Kidney tubule cell (primary cell): ENCODE data around the gene CHRM1.
A peak's percentile ranks its signal among the peaks of the same experiment; 100 is the strongest.
"Not testable (repeated sequence)": the region's sequence is repeated elsewhere in the genome, so short reads cannot be mapped to it uniquely, and the experiment has no call there.

Source experiments
- DNase-seq: peaks from one replicate; pipeline ENCODE4 v3.0.0-alpha.2; 2018; ENCODE audit warnings: low spot score

Gene CHRM1, protein sequence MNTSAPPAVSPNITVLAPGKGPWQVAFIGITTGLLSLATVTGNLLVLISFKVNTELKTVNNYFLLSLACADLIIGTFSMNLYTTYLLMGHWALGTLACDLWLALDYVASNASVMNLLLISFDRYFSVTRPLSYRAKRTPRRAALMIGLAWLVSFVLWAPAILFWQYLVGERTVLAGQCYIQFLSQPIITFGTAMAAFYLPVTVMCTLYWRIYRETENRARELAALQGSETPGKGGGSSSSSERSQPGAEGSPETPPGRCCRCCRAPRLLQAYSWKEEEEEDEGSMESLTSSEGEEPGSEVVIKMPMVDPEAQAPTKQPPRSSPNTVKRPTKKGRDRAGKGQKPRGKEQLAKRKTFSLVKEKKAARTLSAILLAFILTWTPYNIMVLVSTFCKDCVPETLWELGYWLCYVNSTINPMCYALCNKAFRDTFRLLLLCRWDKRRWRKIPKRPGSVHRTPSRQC

DNA sequence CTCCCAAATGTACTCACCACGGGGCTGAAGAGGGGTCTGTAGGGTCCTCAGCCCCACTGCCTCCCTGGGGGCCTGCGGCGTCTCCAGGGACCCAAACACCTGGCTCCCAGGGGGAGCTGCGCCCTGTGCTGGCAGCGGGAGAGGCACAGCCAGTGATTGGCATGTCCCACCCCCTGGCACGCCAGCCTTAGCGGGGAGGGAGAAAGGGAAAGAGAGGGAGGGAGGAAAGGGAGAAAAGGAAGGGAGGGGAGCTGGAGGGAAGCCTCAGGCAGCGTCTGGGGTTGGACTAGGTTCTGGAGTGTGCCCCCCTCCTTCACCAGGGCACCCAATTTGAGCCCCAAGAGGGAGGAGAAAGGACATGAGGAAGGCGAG, at the start of gene CHRM1:
Gene CHRM1, minus strand, starts transcription at position 163 of the 372 bp plus-strand sequence. CDS start 10,263 bp downstream, outside the sequence.
- no peak for DNase-seq

DNA sequence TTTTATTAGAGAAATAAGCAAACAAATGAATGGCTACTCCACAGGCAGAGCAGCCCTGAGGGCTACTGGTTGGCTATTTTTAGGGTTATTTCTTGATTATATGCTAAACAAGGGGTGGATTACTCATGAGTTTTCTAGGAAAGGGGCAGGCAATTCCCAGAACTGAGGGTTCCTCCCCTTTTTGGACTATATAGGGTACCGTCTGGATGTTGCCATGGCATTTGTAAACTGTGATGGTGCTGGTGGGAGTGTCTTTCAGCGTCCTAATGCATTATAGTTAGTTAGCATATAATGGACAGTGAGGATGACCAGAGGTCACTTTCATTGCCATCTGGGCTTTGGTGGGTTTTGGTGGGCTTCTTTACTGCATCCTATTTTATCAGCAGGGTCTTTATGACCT, 44.4 kb upstream of the CHRM1 start:
- DNase-seq = no peak

DNA sequence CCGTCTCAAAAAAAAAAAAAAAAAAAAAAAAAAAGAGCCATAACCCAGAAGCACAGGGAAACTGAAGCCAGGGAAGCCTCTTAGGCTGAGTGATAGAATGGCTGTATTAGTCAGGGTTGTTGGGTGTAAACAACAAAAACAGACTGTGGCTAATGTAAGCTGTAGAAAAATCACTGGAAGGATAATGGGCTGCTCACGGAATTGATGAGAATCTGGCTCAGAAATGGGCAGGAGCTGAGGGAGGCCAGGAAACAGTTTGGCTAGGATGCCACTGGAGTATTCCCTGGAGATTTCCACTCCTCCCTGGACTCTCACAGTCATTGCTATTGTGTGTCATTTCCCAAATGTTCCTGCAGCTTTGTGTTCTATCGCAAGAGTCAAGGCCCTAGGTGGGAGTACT, 41.2 kb upstream of the CHRM1 start:
- DNase-seq = no peak

DNA sequence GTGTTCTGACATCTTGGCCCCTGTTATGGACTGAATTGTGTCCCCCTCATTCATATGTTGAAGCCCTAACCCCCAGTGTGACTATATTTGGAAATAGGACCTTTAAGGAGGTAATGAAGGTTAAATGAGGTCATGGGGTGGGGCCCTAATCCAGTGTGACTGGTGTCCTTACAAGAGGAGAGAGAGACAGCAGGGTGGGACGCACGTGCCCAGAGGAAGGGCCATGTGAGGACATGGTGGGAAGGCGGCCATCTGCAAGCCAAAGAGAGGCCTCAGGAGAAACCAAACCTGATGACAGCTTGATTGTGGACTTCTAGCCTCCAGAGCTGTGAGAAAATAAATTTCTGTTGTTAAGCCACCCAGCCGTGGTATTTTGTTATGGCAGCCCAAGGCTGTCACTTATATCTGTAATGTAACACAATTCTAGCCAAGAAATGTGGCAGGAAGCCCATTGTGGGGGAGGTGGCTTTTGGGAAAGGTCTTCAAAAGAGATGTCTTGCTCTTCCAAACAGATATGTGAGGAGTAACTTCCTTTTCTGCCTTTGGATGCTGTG, 39.9 kb upstream of the CHRM1 start:
- no peak for DNase-seq

DNA sequence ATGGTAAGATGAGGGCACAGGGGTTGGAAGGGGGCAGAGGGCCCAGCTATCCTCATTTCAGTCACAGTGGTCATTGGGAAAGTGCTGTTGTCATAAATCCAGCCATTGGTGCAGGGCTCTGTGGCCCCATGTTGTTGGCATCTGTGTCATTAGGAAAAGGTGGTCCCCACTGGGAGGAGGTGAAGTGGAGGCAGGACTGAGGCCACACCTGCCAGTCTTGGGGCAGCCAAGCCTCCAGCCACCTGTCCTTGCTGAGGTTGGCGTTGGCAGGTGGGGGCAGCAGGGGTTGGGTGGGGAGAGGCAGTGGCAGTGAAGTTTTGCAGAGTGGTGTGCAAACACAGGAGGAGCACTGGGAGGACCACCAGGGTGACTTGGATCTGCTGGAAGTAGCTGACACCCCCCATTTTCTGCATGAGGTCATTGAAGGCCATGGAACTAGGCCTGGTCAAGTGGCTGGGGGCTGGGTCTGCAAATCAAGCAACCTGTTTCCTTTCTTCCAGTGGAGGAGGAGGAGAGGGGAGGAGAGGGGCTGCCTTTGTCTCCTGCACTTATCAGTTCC, 38.3 kb upstream of the CHRM1 start:
- DNase-seq = no peak

DNA sequence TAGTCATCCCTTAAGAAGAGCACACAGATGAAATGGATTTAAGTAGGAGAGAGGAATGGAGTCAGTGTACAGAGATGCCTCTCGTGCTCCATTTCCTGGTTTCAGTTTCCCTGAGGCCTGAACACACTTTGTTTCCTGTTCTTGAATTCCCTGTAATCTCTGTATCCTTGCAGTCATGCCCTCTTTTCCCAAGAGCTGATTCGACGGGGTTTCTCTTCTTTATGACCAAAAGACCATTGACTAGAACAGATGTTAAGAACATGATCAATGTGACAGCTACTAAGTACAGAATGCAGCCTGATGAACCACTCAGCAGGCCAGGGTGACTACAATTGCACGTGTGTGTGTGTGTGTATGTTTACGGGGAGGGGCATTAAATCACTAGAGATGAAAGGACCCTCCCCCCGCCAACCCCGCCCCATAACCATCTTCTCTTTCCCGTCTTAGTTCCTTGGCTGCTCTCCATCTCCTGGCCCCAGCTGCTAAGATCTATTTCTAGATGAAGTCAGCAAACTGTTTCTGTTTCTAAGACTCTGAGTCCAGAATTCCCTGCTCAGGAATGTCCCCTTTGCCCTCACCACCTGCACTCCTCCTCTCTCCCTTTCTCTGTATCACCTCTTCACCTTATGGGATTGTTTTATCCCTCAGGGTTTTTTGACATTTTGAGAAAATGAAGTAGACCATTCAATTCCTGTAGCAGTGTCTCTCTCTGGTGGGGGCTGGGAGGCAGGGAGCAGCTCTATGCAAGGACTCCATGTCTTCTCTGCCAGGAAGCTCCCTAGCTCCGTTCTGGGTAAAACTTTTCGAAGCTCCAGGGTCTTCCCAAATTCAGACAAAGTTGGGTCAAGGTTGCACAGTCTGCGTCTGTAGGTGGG, 37.6 kb upstream of the CHRM1 start:
- peak; percentile 53 for DNase-seq

DNA sequence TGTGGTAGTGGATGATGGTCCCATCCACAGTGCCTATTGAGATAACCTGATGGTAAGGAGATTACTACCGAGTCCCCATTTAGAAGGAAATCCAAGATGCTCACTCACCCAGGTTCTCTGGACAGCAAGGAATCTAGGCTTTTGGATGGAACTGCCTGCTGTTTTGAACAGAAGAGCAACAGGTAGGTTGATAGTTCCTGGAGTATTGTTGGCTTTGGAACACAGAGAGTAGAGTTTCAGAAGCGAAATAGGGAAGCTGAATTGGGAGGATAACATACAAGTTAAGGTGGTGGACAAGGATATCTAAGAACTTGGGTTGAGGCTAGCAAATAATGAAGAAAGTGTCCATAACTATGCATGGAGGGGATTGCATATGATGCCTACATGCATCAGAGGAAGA, 36.0 kb upstream of the CHRM1 start:
- DNase-seq = no peak

DNA sequence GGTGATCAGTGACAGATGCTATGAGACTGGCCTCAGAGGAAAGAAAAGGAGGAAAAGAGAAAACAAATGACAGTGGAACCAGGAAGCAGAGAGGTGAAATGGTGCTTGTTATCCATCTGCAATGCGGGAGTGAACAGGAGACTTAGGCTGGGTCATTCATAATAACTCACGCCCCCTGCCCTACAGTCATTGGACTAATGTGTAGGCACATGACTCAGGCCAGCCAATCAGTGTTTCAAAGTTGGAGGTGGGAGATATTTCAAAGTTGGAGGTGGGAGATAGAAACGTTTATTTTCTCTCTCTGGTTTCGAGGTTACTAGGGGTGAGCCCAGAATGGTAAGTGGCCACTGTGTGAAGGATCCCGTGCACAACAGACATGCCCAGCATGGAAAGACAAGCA, 33.3 kb upstream of the CHRM1 start:
- DNase-seq = no peak

DNA sequence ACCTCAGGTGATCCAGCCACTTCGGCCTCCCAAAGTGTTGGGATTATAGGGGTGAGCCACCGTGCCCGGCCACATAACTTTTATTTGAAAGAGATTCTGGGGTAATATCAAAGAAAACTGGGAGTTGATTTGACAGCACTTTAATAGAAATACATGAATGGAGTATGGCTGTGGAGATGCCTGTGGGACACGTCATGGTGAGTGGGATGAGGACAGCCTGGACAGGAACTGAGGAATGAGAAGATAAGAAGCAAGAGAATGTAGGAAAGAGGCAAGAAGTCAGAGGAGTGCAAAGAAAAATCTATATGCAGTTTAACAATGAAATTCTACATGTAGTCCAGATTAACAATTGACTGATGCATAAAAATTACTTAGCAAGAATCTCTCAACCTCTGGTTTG, 32.6 kb upstream of the CHRM1 start:
- no peak for DNase-seq

DNA sequence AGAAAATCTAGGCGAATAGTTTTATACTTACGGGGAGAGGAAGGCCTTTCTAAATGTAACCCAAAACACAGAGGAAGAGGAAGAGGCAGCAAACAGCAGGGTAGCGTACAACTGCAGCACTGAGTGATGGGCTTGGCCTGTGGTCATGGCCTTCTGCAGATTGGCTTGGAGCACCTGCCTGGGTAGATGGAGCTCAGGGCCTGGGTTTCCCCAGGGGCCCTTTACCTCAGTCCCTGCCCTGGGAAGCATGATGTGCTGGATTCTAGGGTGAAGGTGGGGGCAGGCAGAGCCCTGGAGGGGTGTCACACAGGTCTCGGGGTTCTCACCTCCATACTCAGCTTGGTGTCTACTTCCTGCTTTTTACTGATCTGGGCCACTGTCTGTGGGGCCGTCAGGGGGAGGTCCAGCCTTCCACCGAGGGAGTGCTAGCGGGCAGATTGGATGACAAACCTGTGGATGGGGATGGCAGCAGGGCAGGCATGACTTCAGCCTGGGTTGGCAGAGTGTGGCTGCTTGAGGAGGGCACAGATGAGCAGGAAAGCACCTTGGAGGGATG, 27.7 kb upstream of the CHRM1 start:
- no peak for DNase-seq

DNA sequence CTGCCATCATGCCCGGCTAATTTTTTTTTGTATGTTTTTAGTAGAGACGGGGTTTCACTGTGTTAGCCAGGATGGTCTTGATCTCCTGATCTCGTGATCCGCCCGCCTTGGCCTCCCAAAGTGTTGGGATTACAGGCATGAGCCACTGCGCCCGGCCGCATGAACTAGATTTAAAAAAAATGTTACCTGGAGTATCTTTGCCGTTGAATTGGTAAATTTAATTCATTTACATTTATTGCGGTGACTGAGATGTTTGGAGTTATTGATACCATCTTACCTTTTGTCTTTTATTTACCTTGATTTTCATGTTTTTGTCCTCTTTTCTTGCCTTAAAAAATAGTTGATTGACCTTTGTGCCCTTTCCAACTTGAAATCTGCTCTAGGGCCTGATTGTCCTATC, 24.4 kb upstream of the CHRM1 start:
- DNase-seq = not testable (repeated sequence)

DNA sequence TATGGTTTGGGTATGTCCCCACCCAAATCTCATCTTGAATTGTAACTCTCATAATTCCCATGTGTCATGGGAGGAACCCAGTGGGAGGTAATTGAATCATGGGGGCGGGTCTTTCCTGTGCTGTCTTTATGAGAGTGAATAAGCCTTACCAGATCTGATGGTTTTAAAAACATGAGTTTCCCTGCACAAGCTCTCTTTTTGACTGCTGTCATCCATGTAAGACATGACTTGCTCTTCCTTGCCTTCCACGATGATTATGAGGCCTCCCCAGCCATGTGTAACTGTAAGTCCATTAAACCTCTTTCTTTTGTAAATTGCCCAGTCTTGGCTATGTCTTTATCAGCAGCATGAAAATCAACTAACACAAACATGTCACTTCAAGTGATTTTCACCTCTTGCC, 16.4 kb upstream of the CHRM1 start:
- not testable (repeated sequence) for DNase-seq

DNA sequence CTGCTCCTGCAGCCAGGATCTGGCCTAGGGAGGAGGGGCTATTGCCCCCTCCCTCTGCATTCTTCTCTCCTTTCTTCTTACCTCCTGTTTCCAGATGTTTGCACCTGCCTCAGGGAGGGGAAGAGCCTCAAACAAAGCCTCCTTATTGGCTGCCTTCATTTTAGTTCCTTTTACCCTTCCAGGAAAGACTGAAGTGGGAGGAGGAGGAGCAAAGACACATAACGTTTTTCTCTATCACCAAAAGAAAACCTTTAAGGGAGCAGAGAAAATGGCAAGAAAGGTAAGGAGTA, 13.3 kb upstream of the CHRM1 start:
- DNase-seq = no peak

DNA sequence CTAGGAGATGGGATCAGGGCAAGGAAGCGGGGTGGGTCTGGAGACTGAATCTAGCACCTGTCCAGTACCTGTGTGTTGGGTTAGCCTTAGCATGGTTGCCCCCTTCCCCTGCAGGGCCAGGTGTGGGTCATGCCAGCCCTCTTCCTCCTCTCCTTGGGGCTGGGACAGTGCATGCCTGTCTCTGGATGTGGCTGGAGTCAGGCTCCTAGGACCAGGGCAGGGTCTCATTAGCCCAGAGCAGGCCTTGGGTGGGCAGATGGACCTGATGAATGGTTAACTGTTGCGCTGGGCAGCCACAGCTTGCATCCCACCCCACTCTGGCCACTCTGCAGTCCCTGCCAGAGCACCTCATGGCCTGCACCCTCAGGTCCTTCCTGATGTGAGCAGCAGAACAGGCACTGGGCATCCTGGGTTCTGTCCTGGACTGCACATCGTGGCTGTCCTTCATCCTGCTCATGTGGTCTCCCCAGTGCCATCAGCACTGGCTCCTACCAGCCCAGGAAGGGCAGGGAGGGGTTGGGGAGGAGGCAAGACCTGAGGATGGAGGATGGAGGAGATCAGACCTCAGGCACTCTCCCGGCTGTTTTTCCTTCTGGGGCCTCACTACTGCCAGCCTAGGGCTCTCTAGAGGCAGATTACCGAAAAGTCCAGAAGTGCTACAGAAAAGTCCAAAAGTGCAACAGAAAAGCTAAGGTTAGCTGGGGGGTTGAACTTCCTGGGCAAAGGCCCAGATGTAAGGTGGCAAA, 12.8 kb upstream of the CHRM1 start:
- DNase-seq = no peak

DNA sequence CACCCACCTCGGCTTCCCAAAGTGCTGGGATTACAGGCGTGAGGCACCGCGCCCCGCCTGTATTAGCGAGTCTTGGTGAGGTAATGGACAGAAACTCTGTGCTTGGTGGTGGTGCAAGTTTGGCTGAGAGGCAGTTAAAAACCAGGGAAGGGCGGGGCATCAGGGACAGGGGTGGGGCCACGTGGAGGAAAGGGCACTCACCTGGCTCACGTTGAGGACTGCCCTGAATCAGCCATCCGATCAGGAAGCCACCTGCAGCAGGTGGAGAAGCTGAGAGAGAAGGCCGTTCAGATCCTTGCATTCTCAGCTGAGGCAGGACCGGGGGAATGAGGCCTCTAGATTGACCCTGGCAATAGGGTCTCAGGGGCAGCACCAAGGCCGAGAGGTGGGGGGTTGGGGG, 12.1 kb upstream of the CHRM1 start:
- DNase-seq = no peak

DNA sequence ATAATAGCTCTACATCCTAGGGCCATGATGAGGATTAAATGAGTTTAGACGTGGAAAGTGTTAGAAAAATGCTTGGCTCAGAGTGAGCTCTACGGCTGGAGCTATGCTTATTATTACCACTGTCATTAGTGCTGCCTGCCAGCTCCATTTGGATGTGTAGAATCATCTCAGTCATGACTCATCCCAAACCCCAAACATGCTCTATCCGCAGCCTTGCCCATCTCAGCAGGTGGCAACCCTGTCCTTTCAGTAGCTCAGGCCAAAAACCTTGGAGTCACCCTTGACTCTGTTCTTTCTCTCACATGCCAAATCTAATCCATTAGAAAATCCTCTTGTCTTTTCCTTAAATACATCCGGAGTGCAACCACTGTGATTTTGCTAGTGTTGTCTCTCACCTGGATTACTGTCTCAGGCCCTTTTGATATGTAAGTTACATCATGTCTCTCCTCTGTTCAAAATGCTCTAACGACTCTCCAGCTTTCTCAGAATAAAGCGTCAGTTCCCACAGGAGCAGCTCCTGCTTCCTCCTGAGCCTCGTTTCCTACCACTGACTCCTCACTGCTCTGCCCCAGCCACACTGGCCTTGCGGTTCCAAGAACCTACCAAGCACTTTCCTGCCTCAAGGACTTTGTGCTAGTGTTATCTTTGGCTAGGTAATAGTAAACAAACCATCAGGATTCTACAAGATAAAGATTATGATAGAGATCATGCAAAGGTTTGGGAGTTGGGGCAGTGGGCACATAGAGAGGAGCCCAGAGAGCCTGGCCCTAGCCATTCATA, 10.5 kb upstream of the CHRM1 start:
- DNase-seq = no peak

DNA sequence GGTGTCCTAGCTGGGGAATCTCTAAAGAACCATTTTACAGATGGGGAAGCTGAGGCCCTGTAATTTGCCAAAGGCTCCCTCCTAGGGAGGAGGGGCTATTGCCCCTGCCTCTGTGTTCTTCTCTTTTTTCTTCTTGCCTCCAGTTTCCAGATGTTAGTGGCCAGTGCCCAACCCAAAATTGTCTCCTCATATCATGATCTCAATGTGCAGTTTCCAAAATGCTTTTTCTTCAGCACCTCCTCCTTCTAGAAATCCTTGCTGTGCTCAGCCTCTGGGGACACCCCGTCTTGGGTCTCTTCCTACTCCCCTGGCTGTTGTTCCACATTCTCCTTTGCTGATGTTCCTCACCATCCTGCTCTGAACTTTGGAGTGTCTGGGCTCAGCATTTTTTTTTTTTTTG, 9.5 kb upstream of the CHRM1 start:
- no peak for DNase-seq

DNA sequence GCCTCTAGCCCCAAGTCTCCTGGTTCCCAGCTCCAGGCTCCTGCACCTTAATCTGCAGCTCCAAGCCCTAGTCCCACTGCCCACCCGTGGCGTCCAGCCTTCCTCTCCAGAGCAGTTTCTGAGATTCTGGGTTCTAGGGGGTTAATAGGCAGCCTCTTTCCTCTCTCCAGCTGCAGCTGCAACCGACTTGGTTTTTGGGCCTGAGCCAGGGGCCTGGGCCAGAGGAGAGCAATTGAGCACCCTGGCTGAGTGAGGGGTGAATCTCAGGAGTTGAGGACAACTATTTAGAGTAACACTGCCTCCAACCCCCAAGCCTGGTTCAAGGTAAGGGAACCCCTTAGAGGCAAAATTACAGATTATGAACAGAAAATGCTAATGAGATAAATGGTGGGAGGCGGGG, 9.0 kb upstream of the CHRM1 start:
- DNase-seq = no peak

DNA sequence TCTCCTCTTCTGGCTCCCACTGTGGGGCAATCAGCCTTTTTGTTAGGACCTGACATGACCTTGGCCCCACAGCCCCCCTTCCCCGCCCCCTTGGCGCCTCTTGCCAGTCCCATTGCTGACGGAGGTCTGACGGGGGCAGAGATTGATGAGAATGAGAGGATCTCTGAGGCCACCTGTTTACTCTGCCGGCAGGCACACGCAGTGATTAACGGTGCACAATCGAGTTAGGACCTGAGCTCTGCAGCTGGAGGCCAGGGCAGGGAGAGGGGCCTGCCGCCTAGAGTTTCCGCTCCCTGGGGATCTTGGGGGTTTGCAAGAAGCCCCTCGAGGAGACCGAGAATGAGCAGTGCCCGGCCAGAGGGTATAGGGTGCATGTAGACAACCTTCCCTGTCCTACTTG, 6.8 kb upstream of the CHRM1 start:
- DNase-seq = no peak

DNA sequence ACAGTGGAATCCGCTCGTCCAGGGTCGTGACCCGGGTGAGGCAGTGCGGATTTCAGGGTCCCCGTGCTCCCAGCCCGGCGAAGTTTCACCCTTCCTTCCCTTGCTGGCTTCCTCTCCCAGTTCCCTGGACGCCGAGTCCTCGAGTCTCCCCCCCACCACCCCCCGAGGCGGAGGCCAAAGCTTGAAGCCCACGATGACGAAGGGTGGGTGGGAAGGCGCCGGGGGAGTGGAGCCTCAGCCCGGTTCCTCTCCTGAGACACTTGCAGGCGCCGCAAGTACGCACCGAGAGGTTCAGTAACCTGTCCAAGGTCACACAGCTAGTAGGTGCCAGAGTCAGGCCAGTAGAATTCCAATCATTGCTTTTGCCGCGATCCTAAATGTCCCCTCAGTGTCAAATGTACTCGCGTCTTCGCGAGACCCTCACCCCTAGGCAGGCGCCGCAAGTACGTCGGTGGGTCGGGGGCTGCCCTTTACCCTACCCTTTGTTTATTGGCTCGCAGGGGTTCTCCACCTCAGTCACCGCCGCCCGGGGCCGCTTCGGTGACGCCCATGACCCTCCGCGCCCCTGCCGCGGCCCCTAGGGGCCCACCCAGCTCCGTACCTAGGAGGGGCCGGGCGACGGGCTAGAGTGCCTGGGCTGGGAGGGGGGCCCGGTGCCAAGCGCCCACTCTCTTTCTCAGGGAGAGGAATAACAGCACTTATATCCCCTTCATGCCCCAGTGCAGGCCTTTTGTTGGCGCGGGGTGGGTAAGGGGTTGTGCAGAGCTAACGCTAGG, 5.7 kb upstream of the CHRM1 start:
- no peak for DNase-seq
